Memory B cell (primary cell): ENCODE data around the gene TBC1D24.
A peak's percentile ranks its signal among the peaks of the same experiment; 100 is the strongest.

Source experiments
- ATAC-seq: fragments of 150-1000 bp; cut with Tn5 transposase; 2 replicates; pipeline ENCODE4 v1.10.0; 2021; ENCODE audit warnings: low read depth, mild to moderate bottlenecking, moderate library complexity
- DNase-seq, 2 donors: peaks; one replicate each; pipeline ENCODE4 v3.0.0; 2022; ENCODE audit warnings: low spot score in 2 of 2
- H3K27ac Mint-ChIP-seq: one replicate; pipeline ENCODE4 v1.8.0; 2022; ENCODE audit warnings: mild to moderate bottlenecking, moderate library complexity, mixed read lengths
- H3K27me3 Mint-ChIP-seq: one replicate; pipeline ENCODE4 v1.8.0; 2022; ENCODE audit warnings: mixed read lengths
- H3K36me3 Mint-ChIP-seq: one replicate; pipeline ENCODE4 v1.8.0; 2022; ENCODE audit warnings: mild to moderate bottlenecking, mixed read lengths
- H3K4me1 Mint-ChIP-seq: one replicate; pipeline ENCODE4 v1.8.0; 2022; ENCODE audit warnings: mixed read lengths
- H3K4me3 Mint-ChIP-seq: one replicate; pipeline ENCODE4 v1.8.0; 2022; ENCODE audit warnings: mild to moderate bottlenecking, moderate library complexity, mixed read lengths
- H3K9me3 Mint-ChIP-seq: one replicate; pipeline ENCODE4 v1.8.0; 2022; ENCODE audit warnings: mixed read lengths

The TBC1D24 gene

GRCh38 chr16:2499890-2500429 lies 25.0 kb downstream of the TBC1D24 start:
- DNase-seq (no peak), ATAC-seq (no peak)
- no peaks in the 10 kb centered on the region for H3K27me3 Mint-ChIP-seq
- H3K4me3 Mint-ChIP-seq = no peak overlapping the region
- no peak overlapping the region for H3K27ac Mint-ChIP-seq
- peaks cover 5% of the 10 kb centered on the region for H3K36me3 Mint-ChIP-seq
- H3K4me1 Mint-ChIP-seq = peaks cover 3% of the 10 kb centered on the region
- no peaks in the 10 kb centered on the region for H3K9me3 Mint-ChIP-seq

- ATAC-seq = no peak
These were observed 25.5 kb downstream of the TBC1D24 start for GRCh38 chr16:2500430-2500917.

GRCh38 chr16:2500918-2501750 lies 26.2 kb downstream of the TBC1D24 start:
- Mint-ChIP-seq H3K27ac (no peak overlapping the region), H3K4me1 (peaks cover 3% of the 10 kb centered on the region), H3K4me3 (no peak overlapping the region), H3K9me3 (no peaks in the 10 kb centered on the region), H3K27me3 (no peaks in the 10 kb centered on the region), H3K36me3 (peaks cover 5% of the 10 kb centered on the region)
- DNase-seq (peak; percentile 82 to 84), ATAC-seq (peak; percentile 96)

More at GRCh38 chr16:2500430-2500917, 25.5 kb downstream of the TBC1D24 start:
- no peaks in the 10 kb centered on the region for H3K9me3 Mint-ChIP-seq
- H3K4me1 Mint-ChIP-seq = peaks cover 3% of the 10 kb centered on the region
- H3K4me3 Mint-ChIP-seq = no peak overlapping the region
- DNase-seq = no peak
- H3K36me3 Mint-ChIP-seq = peaks cover 5% of the 10 kb centered on the region
- no peaks in the 10 kb centered on the region for H3K27me3 Mint-ChIP-seq
- no peak overlapping the region for H3K27ac Mint-ChIP-seq

- Mint-ChIP-seq H3K27ac (no peak overlapping the region), H3K27me3 (no peaks in the 10 kb centered on the region), H3K9me3 (no peaks in the 10 kb centered on the region), H3K4me3 (no peak overlapping the region), H3K4me1 (peaks cover 9% of the 10 kb centered on the region), H3K36me3 (peaks cover 5% of the 10 kb centered on the region)
- ATAC-seq = no peak
- no peak for DNase-seq
These were observed 27.3 kb downstream of the TBC1D24 start for GRCh38 chr16:2501946-2502895.

GRCh38 chr16:2505695-2506094 lies 30.8 kb downstream of the TBC1D24 start:
- no peaks in the 10 kb centered on the region for H3K27me3 Mint-ChIP-seq
- H3K9me3 Mint-ChIP-seq = no peaks in the 10 kb centered on the region
- H3K27ac Mint-ChIP-seq = no peak overlapping the region
- no peak for DNase-seq
- H3K4me3 Mint-ChIP-seq = no peak overlapping the region
- H3K4me1 Mint-ChIP-seq = peaks cover 28% of the 10 kb centered on the region
- H3K36me3 Mint-ChIP-seq = no peaks in the 10 kb centered on the region
- ATAC-seq = no peak

DNA sequence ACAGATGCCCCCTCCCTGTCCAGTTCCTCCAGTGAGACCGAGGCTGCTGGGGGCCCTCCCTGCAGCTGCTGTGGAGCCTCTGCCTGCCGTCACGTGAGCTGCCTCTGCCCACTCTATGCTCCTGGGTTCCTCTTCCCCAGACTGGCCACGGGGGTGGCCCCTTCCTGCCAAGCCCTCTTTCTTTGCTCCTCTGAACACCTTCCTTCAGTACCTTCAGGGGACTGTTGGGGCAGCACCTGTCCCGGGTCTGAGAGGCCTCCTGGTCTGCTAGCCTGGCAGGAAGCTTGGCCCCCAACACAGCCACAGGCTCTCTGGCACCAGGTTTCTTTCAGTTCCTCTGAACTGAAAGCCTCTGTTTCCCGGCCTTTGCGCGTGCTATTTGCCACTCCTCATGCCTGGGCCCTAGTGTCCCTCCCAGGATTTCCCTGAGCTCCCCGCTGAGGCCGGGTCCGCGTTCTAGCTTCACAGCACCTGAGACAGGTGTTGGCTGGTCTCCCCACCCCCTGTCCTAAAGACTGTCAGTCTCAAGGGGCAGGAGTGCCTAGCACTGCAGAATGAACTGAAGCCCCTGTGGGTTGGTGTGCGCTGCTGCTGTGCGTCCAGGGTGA lies 32.2 kb downstream of the TBC1D24 start:
- DNase-seq (peak in 1 of 2 donors; percentile 68), ATAC-seq (peak; percentile 88)
- H3K27ac Mint-ChIP-seq = peak overlapping the region; percentile 91
- no peaks in the 10 kb centered on the region for H3K36me3 Mint-ChIP-seq
- peaks cover 31% of the 10 kb centered on the region for H3K4me1 Mint-ChIP-seq
- no peaks in the 10 kb centered on the region for H3K27me3 Mint-ChIP-seq
- peak overlapping the region; percentile 75 for H3K4me3 Mint-ChIP-seq
- no peaks in the 10 kb centered on the region for H3K9me3 Mint-ChIP-seq

- Mint-ChIP-seq H3K27ac (peak overlapping the region; percentile 91), H3K4me1 (peaks cover 36% of the 10 kb centered on the region), H3K9me3 (no peaks in the 10 kb centered on the region), H3K36me3 (no peaks in the 10 kb centered on the region), H3K4me3 (peak overlapping the region; percentile 75), H3K27me3 (no peaks in the 10 kb centered on the region)
- DNase-seq (no peak), ATAC-seq (no peak)
These were observed 32.7 kb downstream of the TBC1D24 start for GRCh38 chr16:2507665-2508064.

GRCh38 chr16:2508722-2509400 lies 33.9 kb downstream of the TBC1D24 start:
- Mint-ChIP-seq H3K27me3 (no peaks in the 10 kb centered on the region), H3K36me3 (no peaks in the 10 kb centered on the region), H3K27ac (peak overlapping the region; percentile 98), H3K4me3 (peak overlapping the region; percentile 53), H3K9me3 (no peaks in the 10 kb centered on the region), H3K4me1 (peaks cover 41% of the 10 kb centered on the region)
- DNase-seq (no peak), ATAC-seq (no peak)

GRCh38 chr16:2511128-2511800 lies 36.3 kb downstream of the TBC1D24 start:
- peaks cover 52% of the 10 kb centered on the region for H3K4me1 Mint-ChIP-seq
- H3K9me3 Mint-ChIP-seq = no peaks in the 10 kb centered on the region
- DNase-seq = no peak
- no peaks in the 10 kb centered on the region for H3K27me3 Mint-ChIP-seq
- no peaks in the 10 kb centered on the region for H3K36me3 Mint-ChIP-seq
- peak overlapping the region; percentile 98 for H3K27ac Mint-ChIP-seq
- H3K4me3 Mint-ChIP-seq = peak overlapping the region; percentile 33
- no peak for ATAC-seq

GRCh38 chr16:2511996-2512734 lies 37.2 kb downstream of the TBC1D24 start:
- Mint-ChIP-seq H3K27me3 (no peaks in the 10 kb centered on the region), H3K27ac (peak overlapping the region; percentile 94)

DNA sequence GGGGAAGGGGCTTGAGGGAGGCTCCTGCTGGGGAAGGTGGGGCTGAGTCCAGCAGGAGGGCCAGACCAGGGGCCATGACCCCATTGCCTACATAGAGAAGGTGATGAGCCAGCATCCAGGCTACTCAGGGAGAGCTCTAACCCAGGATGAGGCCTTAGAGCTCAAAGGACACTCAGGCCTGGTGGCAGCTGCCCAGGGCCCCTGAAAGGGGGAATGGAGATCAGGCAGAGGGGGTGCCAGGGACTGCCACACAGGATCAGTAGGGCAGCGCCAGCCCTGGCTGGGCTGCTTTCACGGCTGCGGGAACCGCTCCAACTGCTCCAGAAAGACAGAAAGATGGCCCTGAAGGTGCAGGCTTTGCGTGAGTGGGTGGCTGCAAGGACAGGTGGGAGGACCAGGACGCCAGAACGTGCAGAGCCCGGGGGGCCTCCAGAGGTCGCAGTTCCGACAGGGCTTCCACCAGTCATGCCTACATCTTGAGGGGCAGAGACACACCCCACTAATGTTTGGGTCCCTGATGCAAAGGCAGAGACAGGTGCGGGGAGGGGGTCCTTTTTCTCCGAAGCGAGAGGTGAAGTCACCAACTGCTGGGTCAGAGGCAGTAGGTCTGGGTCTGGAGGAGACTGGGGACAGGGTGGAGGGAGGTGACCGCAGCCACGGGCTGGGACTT lies 37.9 kb downstream of the TBC1D24 start:
- peak overlapping the region; percentile 94 for H3K4me3 Mint-ChIP-seq
- peaks cover 7% of the 10 kb centered on the region for H3K36me3 Mint-ChIP-seq
- no peaks in the 10 kb centered on the region for H3K27me3 Mint-ChIP-seq
- H3K9me3 Mint-ChIP-seq = no peaks in the 10 kb centered on the region
- DNase-seq (no peak), ATAC-seq (peak; percentile 3)
- peak overlapping the region; percentile 94 for H3K27ac Mint-ChIP-seq
- H3K4me1 Mint-ChIP-seq = peaks cover 57% of the 10 kb centered on the region

More at GRCh38 chr16:2511996-2512734, 37.2 kb downstream of the TBC1D24 start:
- Mint-ChIP-seq H3K9me3 (no peaks in the 10 kb centered on the region), H3K4me1 (peaks cover 56% of the 10 kb centered on the region), H3K36me3 (peaks cover 7% of the 10 kb centered on the region), H3K4me3 (peak overlapping the region; percentile 94)
- DNase-seq (no peak), ATAC-seq (no peak)
